ENCODE data around the gene GALK2.
"Not testable (repeated sequence)": the region's sequence is repeated elsewhere in the genome, so short reads cannot be mapped to it uniquely, and the experiment has no call there.

GALK2 gene

GRCh38 chr15:49155834-49156627, 14.0 kb upstream of the GALK2 start:
- no peak for DNase-seq (ENCODE audit: low read depth)
- peak overlapping the region; percentile 90 for H3K4me3 ChIP-seq (ENCODE audit: low read depth, low read length)

GRCh38 chr15:49163678-49164077, 6.4 kb upstream of the GALK2 start:
- DNase-seq (ENCODE audit: low read depth), result no peak
- no peak overlapping the region for H3K4me3 ChIP-seq (ENCODE audit: low read depth, low read length)

GRCh38 chr15:49164865-49165264, 5.2 kb upstream of the GALK2 start:
- H3K4me3 ChIP-seq (ENCODE audit: low read depth, low read length), result no peak overlapping the region

GRCh38 chr15:49168016-49168415, 2.0 kb upstream of the GALK2 start:
- H3K4me3 ChIP-seq (ENCODE audit: low read depth, low read length), result no peak overlapping the region
- no peak for DNase-seq (ENCODE audit: low read depth)

More at GRCh38 chr15:49164865-49165264, 5.2 kb upstream of the GALK2 start:
- no peak for DNase-seq (ENCODE audit: low read depth)

- DNase-seq (ENCODE audit: low read depth), result no peak
- no peak overlapping the region for H3K4me3 ChIP-seq (ENCODE audit: low read depth, low read length)
Observed at GRCh38 chr15:49171790-49172189, 1.7 kb downstream of the GALK2 start.

- no peak for DNase-seq (ENCODE audit: low read depth)
- no peak overlapping the region for H3K4me3 ChIP-seq (ENCODE audit: low read depth, low read length)
Observed at GRCh38 chr15:49174902-49175301, 4.9 kb downstream of the GALK2 start.

- not testable (repeated sequence) for H3K4me3 ChIP-seq (ENCODE audit: low read depth, low read length); DNase-seq (ENCODE audit: low read depth)
Observed at GRCh38 chr15:49175582-49176397, 5.7 kb downstream of the GALK2 start.

GRCh38 chr15:49178497-49178896, 8.4 kb downstream of the GALK2 start:
- DNase-seq (ENCODE audit: low read depth), result no peak
- no peak overlapping the region for H3K4me3 ChIP-seq (ENCODE audit: low read depth, low read length)

- DNase-seq (ENCODE audit: low read depth), result no peak
- no peak overlapping the region for H3K4me3 ChIP-seq (ENCODE audit: low read depth, low read length)
Observed at GRCh38 chr15:49179433-49180190, 9.6 kb downstream of the GALK2 start.

- no peak for DNase-seq (ENCODE audit: low read depth)
- H3K4me3 ChIP-seq (ENCODE audit: low read depth, low read length), result no peak overlapping the region
Observed at GRCh38 chr15:49182128-49182527, 12.1 kb downstream of the GALK2 start.

- not testable (repeated sequence) for H3K4me3 ChIP-seq (ENCODE audit: low read depth, low read length)
Observed at GRCh38 chr15:49183741-49184140, 13.7 kb downstream of the GALK2 start.

GRCh38 chr15:49185473-49185872, 15.4 kb downstream of the GALK2 start:
- no peak overlapping the region for H3K4me3 ChIP-seq (ENCODE audit: low read depth, low read length)
- DNase-seq (ENCODE audit: low read depth), result no peak

More at GRCh38 chr15:49183741-49184140, 13.7 kb downstream of the GALK2 start:
- DNase-seq (ENCODE audit: low read depth), result not testable (repeated sequence)

GRCh38 chr15:49187549-49188245, 17.6 kb downstream of the GALK2 start:
- DNase-seq (ENCODE audit: low read depth), result no peak

GRCh38 chr15:49188933-49189332, 18.9 kb downstream of the GALK2 start:
- no peak for DNase-seq (ENCODE audit: low read depth)
- no peak overlapping the region for H3K4me3 ChIP-seq (ENCODE audit: low read depth, low read length)

More at GRCh38 chr15:49187549-49188245, 17.6 kb downstream of the GALK2 start:
- H3K4me3 ChIP-seq (ENCODE audit: low read depth, low read length), result no peak overlapping the region

- no peak overlapping the region for H3K4me3 ChIP-seq (ENCODE audit: low read depth, low read length)
- DNase-seq (ENCODE audit: low read depth), result no peak
Observed at GRCh38 chr15:49189631-49190030, 19.6 kb downstream of the GALK2 start.

GRCh38 chr15:49190586-49190985, 20.5 kb downstream of the GALK2 start:
- no peak overlapping the region for H3K4me3 ChIP-seq (ENCODE audit: low read depth, low read length)
- DNase-seq (ENCODE audit: low read depth), result no peak

GRCh38 chr15:49191892-49192291, 21.8 kb downstream of the GALK2 start:
- H3K4me3 ChIP-seq (ENCODE audit: low read depth, low read length), result no peak overlapping the region
- DNase-seq (ENCODE audit: low read depth), result no peak

- no peak for DNase-seq (ENCODE audit: low read depth)
Observed at GRCh38 chr15:49196856-49197255, 26.8 kb downstream of the GALK2 start.

GRCh38 chr15:49199666-49200065, 29.6 kb downstream of the GALK2 start:
- no peak for DNase-seq (ENCODE audit: low read depth)
- H3K4me3 ChIP-seq (ENCODE audit: low read depth, low read length), result no peak overlapping the region

More at GRCh38 chr15:49196856-49197255, 26.8 kb downstream of the GALK2 start:
- no peak overlapping the region for H3K4me3 ChIP-seq (ENCODE audit: low read depth, low read length)

All from skeletal muscle cell (primary cell).